Tracheal epithelial cell (primary cell): ENCODE results near the gene ULK1. TPM values are rescaled to one million over a fixed set of nuclear protein-coding genes. Genes with fewer than 3 reads are reported as not detected.

Source experiments
- total RNA-seq: library from RNA; depleted of rRNA; stranded (reverse); fragments of >200 nt; gene quantifications from 2 replicates; pipeline ENCODE4 v1.2.1, GENCODE V29; 2014

ULK1 gene
- 6.7 and 10.0 TPM in 2 replicates for total RNA-seq

GRCh38 chr12:131894313-131894860, at the start of gene ULK1:
Gene ULK1 (plus strand): TSS chr12:131894622. CDS start chr12:131895002, 380 bp downstream.

GRCh38 chr12:131928711-131929580, 34.5 kb downstream of the ULK1 start, which contains the start of gene PUS1:
Gene PUS1 (plus strand): TSS chr12:131929276. CDS start chr12:131929723, 447 bp downstream.

DNA sequence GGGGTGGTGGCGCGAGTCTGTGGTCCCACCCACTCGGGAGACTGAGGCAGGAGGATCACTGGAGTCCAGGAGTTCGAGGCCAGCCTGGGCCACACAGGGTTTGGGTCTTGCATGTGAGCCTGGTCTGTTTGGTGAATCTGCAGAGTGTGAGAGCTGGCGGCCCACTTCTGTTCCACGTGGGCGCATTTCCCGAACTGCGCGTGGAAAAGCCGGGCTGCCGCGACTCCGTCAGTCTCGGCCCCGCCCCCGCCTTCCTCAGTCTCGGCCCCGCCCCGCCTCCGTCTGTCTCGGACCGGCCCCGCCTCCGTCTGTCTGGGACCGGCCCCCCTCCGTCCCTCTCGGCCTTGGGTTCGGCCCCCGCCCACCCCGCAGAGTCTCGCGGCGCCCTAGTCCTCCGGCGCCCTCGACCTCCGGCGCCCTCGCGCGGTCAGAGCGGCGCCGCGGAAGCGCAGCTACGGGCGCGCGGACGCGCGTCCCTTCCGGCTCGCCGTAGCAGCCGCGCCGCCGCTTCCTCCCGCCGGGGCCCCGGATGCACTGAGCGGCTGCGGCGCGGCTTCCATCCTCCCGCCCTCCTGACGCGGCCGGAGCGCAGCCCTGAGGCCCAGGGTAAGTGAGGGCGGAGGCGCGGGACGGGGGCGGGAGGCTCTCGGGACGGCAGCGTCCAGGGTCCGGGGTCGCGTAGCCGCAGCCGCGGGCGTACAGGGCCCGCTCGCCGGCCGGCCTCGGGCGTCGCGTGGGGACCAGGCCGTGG, 55.2 kb downstream of the ULK1 start, which contains the start of gene EP400:
EP400 (plus strand) TSS at position 512 of the 751 bp plus-strand sequence. CDS start 10,678 bp downstream, outside the sequence.

Other genes with a start within 250 kb of the ULK1 start
- gene SFSWAP, start 183.5 kb upstream of the ULK1 start, total RNA-seq = 10.4 and 13.6 TPM in 2 replicates
- 4.0 and 8.7 TPM in 2 replicates for gene MMP17, start 66.2 kb upstream of the ULK1 start, total RNA-seq
- gene PUS1, start 34.7 kb downstream of the ULK1 start, total RNA-seq = 13.6 and 14.0 TPM in 2 replicates
- gene EP400, start 55.3 kb downstream of the ULK1 start, total RNA-seq = 6.0 and 9.6 TPM in 2 replicates
- 3.4 and 8.0 TPM in 2 replicates for gene DDX51, start 249.7 kb downstream of the ULK1 start, total RNA-seq
- gene NOC4L, start 249.8 kb downstream of the ULK1 start, total RNA-seq = 11.7 and 18.3 TPM in 2 replicates